Thoracic aorta (tissue), 2 donors: ENCODE measurements around the gene STK33. TPM values are rescaled to one million over a fixed set of nuclear protein-coding genes. Genes with fewer than 3 reads are reported as not detected.

Experiments
- ATAC-seq: fragments of 150-250 bp; one replicate; pipeline ENCODE4 v1.8.0; 2017; ENCODE audit warnings: low read depth; ENCODE audit not compliant: insufficient number of reproducible peaks, low FRiP score
- DNase-seq: peaks from one replicate; pipeline ENCODE4 v3.0.0-alpha.2; 2020; ENCODE audit warnings: low spot score
- H3K27ac ChIP-seq, 2 donors: fragments of 200-600 bp; sonication (generic); 1 replicate in 1 of 2; 2 replicates in 1 of 2; pipeline ENCODE4 v1.5.1; 2016; ENCODE audit warnings: mild to moderate bottlenecking in 2 of 2, moderate library complexity in 2 of 2
- H3K27me3 ChIP-seq: fragments of 200-600 bp; sonication (generic); replicated peaks from 2 replicates; pipeline ENCODE4 v1.6.0; 2016; ENCODE audit warnings: mild to moderate bottlenecking; ENCODE audit not compliant: insufficient read depth
- H3K36me3 ChIP-seq: fragments of 200-600 bp; sonication (generic); one replicate; pipeline ENCODE4 v1.5.1; 2016
- H3K4me1 ChIP-seq, 2 donors: fragments of 200-600 bp; sonication (generic); 1 replicate in 1 of 2; 2 replicates in 1 of 2; pipeline versions ENCODE4 v1.5.1 to v1.6.0; 2016; ENCODE audit warnings: low read depth in 2 of 2, mild to moderate bottlenecking in 1 of 2; ENCODE audit not compliant: control insufficient read depth in 1 of 2
- H3K4me3 ChIP-seq: fragments of 200-600 bp; sonication (generic); 2 replicates; pipeline ENCODE4 v1.5.1; 2016; ENCODE audit warnings: mild to moderate bottlenecking
- H3K9me3 ChIP-seq: fragments of 200-600 bp; sonication (generic); 2 replicates; pipeline ENCODE4 v1.5.1; 2016
- total RNA-seq, 2 donors: library from RNA; depleted of rRNA; stranded (reverse); fragments of >200 nt; gene quantifications; one replicate each; pipeline versions ENCODE4 v1.1.0 to v1.2.3, GENCODE V29; 2016
- TF ChIP-seq, protein P1 (sequence below): fragments of 200-600 bp; sonication (generic); IDR thresholded peaks from one replicate; pipeline ENCODE4 v1.5.1; 2019; ENCODE audit warnings: antibody characterized with exemption

The STK33 gene
- total RNA-seq, 2 donors from 2014 or later = 1.3 TPM; not detected in 1

DNA sequence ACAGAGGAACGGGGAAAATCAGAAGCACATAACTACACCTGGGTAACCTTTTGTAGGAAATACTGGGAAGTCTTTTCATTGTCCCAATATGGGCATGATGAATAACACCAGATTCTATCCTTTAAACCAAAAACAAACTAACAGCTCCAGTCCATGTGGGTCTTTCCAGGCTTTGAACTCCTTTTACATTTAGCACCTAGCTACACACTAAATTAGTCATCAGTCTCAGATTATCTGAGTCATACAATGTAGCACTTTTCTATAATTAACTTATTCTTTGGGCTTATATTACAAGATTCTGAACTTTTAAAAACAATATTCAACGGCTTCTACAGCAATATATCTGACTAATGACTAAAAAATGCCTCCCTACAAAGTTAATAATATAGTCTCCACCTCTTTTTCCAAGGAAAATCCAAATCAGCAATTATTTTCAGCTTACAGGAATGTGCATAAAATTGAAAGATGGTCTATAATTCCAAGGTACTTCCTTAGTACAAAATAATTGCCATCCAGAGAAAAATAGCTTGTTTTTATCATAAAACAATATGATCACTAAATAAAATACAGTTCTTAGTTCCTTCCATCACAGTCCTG lies 26.3 kb downstream of the STK33 start:
- TF ChIP-seq, protein P1, sequence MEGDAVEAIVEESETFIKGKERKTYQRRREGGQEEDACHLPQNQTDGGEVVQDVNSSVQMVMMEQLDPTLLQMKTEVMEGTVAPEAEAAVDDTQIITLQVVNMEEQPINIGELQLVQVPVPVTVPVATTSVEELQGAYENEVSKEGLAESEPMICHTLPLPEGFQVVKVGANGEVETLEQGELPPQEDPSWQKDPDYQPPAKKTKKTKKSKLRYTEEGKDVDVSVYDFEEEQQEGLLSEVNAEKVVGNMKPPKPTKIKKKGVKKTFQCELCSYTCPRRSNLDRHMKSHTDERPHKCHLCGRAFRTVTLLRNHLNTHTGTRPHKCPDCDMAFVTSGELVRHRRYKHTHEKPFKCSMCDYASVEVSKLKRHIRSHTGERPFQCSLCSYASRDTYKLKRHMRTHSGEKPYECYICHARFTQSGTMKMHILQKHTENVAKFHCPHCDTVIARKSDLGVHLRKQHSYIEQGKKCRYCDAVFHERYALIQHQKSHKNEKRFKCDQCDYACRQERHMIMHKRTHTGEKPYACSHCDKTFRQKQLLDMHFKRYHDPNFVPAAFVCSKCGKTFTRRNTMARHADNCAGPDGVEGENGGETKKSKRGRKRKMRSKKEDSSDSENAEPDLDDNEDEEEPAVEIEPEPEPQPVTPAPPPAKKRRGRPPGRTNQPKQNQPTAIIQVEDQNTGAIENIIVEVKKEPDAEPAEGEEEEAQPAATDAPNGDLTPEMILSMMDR = no peak
- Histone ChIP-seq H3K36me3 (no peaks in the 10 kb centered on the region), H3K27ac (no peak overlapping the region), H3K27me3 (no peaks in the 10 kb centered on the region), H3K9me3 (no peaks in the 10 kb centered on the region), H3K4me3 (no peak overlapping the region), H3K4me1 (no peaks in the 10 kb centered on the region)
- DNase-seq (no peak), ATAC-seq (no peak)

DNA sequence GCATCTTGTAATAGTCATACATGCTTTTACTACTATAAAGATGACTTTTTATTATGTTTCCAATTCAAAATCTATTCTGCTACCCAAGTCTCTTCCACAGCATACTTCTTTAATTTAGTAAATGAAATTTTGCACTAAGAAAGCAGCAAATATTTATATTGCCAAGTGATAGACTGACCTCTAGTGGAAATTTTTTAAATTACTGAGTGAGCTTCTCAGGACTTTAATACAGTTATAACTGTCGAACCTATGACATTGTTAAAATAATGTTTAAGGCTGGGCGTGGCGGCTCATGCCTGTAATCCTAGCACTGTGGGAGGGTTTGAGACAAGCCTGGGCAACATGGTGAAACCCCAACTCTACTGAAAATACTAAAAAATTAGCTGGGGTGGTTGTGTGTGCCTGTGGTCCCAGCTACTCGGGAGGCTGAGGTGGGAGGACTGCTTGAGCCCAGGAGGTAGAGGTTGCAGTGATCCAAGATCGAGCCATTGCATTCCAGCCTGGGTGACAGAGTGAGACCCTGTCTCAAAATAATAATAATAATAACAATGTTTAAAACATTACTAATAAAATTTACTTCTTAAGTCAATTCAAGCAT lies 27.3 kb downstream of the STK33 start:
- TF ChIP-seq, protein P1 = peak; percentile 69
- DNase-seq (no peak), ATAC-seq (no peak)
- Histone ChIP-seq H3K27ac (no peak overlapping the region), H3K4me1 (no peaks in the 10 kb centered on the region), H3K9me3 (no peaks in the 10 kb centered on the region), H3K27me3 (no peaks in the 10 kb centered on the region), H3K4me3 (no peak overlapping the region), H3K36me3 (no peaks in the 10 kb centered on the region)

DNA sequence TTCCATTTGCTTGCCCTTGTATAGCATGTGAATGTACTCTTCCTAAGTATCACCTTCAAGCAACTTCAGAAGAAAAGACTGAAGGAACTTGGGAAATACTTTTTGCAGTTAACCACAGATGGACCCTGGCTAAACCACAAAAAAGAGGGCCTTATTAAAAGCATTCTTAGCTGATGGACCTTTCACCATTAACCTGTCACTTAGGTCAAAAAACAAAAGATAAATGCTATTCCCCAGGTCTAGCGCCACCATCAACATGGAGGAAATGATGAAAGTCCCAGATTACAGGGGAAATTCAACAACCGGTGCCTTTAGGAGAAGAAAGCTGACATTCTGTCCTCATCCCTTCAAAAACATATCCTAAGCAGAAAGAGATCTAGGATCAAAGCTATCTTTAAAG lies 29.5 kb downstream of the STK33 start:
- no peak overlapping the region for H3K4me3 ChIP-seq
- DNase-seq (no peak), ATAC-seq (no peak)
- H3K4me1 ChIP-seq = no peaks in the 10 kb centered on the region
- no peaks in the 10 kb centered on the region for H3K36me3 ChIP-seq
- H3K27ac ChIP-seq = no peak overlapping the region
- no peaks in the 10 kb centered on the region for H3K27me3 ChIP-seq
- peaks cover 7% of the 10 kb centered on the region for H3K9me3 ChIP-seq
- TF ChIP-seq, protein P1 = no peak

DNA sequence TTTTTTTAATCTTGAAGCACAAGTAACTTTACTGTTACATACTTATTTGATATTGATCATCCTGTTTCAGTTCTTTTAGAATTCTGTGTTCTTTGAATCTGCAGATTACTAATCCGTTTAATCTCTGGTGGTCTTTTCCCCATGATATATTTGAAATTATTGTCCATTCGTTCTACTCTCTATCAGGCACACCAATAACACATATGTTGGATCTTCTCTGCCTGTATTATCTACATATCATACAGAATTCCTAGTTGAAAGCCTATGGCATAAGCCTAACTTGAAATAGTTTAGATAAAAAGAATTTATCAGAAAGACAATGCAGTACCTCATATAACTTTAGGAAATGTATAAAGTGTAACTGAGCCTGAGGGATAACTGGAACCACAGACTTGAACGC lies 32.6 kb downstream of the STK33 start:
- H3K36me3 ChIP-seq = no peaks in the 10 kb centered on the region
- H3K9me3 ChIP-seq = peaks cover 7% of the 10 kb centered on the region
- no peak for DNase-seq
- no peaks in the 10 kb centered on the region for H3K4me1 ChIP-seq
- no peak overlapping the region for H3K27ac ChIP-seq
- ATAC-seq = no peak
- H3K27me3 ChIP-seq = no peaks in the 10 kb centered on the region
- TF ChIP-seq, protein P1 = no peak
- no peak overlapping the region for H3K4me3 ChIP-seq

DNA sequence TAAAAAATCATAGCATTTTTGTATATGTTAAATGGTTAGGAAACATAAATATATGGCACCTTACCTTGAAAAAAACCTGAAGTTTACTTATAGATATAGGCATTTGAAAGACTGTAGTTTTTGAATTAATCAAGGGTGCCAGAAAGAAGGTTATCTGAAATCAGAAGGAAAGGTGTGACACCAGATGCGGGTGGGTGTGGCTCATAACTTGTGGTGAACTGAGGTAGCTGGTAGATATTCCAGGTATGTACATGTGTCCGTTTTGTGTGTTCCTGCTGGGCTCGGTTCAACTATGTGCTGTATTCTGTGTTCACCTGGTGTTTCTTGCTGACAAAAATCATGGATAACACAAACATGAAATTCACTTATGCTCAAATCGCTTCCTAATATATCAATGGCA lies 35.6 kb downstream of the STK33 start:
- TF ChIP-seq, protein P1 = no peak
- Histone ChIP-seq H3K27me3 (no peaks in the 10 kb centered on the region), H3K36me3 (no peaks in the 10 kb centered on the region), H3K9me3 (peaks cover 7% of the 10 kb centered on the region), H3K4me3 (no peak overlapping the region), H3K4me1 (no peaks in the 10 kb centered on the region), H3K27ac (no peak overlapping the region)
- no peak for ATAC-seq
- DNase-seq = no peak
